GM10266 (cell line): ENCODE measurements around the gene HPSE2.

Source experiments
- DNase-seq: peaks from one replicate; pipeline ENCODE4 v3.0.0; 2012; ENCODE audit errors: extremely low spot score
- CTCF ChIP-seq: IDR thresholded peaks from 2 replicates; pipeline ENCODE4 v1.5.1; 2012; ENCODE audit warnings: mild to moderate bottlenecking, low read depth; ENCODE audit not compliant: control insufficient read depth, insufficient read depth; ENCODE audit errors: missing control alignments

The HPSE2 gene

GRCh38 chr10:98696516-98696915 is 539.1 kb downstream of the HPSE2 start:
- DNase-seq, result no peak
- TF ChIP-seq CTCF, result no peak

GRCh38 chr10:98694883-98695282 is 540.8 kb downstream of the HPSE2 start:
- TF ChIP-seq CTCF, result no peak
- no peak for DNase-seq

- no peak for DNase-seq
- TF ChIP-seq CTCF, result no peak
These were observed 541.6 kb downstream of the HPSE2 start for GRCh38 chr10:98694014-98694413.

- TF ChIP-seq CTCF, result no peak
- DNase-seq, result no peak
These were observed 548.0 kb downstream of the HPSE2 start for GRCh38 chr10:98687685-98688084.

- no peak for DNase-seq
- no peak for TF ChIP-seq CTCF
These were observed 551.4 kb downstream of the HPSE2 start for GRCh38 chr10:98684019-98684899.

GRCh38 chr10:98676895-98677294 is 558.8 kb downstream of the HPSE2 start:
- no peak for TF ChIP-seq CTCF
- no peak for DNase-seq

GRCh38 chr10:98675902-98676301 is 559.8 kb downstream of the HPSE2 start:
- TF ChIP-seq CTCF, result no peak
- no peak for DNase-seq
